Esophagus muscularis mucosa (tissue), 4 donors: Measurements from ENCODE around the gene FDPS.

Experiments
- EP300 ChIP-seq: sonication (generic); formaldehyde crosslinking; IDR thresholded peaks from one replicate; pipeline ENCODE4 v1.6.1; 2017; ENCODE audit warnings: antibody characterized with exemption
- POLR2A ChIP-seq: fragments of 450-650 bp; IDR thresholded peaks from one replicate; pipeline ENCODE4 v1.6.1; 2017; ENCODE audit warnings: antibody characterized with exemption, moderate library complexity, mild to moderate bottlenecking, low read depth
- POLR2AphosphoS5 ChIP-seq, 2 donors: sonication (generic); formaldehyde crosslinking; IDR thresholded peaks; one replicate each; pipeline ENCODE4 v1.6.1; 2017; ENCODE audit warnings: antibody characterized with exemption in 2 of 2
- TF ChIP-seq, protein P1 (sequence below), 3 experiments: fragments of 200-600 bp in 2 of 3; fragments of 450-650 bp in 1 of 3; sonication (generic) in 2 of 3; IDR thresholded peaks; one replicate each; pipeline ENCODE4 v1.5.1; 2017 to 2019; ENCODE audit warnings: antibody characterized with exemption in 3 of 3, mild to moderate bottlenecking in 2 of 3, moderate library complexity in 1 of 3

DNA sequence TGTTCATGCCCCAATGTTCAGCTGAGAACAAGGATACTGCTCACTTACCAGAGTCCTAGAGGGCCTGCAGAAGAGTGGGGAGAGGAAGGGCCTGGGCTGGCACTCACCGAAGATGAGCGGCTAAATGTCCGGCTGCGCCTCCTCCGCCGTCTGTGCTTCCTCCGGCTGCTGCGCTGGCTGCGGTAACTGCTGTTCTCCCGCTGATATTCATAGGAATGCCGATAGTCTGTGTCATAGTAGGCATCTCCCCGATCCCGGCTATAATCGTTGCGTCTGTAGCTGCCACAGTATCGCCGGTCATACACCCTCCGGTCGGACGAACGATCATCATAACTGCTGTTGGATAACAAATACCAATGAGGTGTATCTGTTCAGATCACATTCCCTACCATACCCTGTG is 39.3 kb upstream of the FDPS start:
- TF ChIP-seq, protein P1, sequence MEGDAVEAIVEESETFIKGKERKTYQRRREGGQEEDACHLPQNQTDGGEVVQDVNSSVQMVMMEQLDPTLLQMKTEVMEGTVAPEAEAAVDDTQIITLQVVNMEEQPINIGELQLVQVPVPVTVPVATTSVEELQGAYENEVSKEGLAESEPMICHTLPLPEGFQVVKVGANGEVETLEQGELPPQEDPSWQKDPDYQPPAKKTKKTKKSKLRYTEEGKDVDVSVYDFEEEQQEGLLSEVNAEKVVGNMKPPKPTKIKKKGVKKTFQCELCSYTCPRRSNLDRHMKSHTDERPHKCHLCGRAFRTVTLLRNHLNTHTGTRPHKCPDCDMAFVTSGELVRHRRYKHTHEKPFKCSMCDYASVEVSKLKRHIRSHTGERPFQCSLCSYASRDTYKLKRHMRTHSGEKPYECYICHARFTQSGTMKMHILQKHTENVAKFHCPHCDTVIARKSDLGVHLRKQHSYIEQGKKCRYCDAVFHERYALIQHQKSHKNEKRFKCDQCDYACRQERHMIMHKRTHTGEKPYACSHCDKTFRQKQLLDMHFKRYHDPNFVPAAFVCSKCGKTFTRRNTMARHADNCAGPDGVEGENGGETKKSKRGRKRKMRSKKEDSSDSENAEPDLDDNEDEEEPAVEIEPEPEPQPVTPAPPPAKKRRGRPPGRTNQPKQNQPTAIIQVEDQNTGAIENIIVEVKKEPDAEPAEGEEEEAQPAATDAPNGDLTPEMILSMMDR (IDR thresholded peaks at IDR 0.05) = no peak
- TF ChIP-seq POLR2A = no peak
- no peak for TF ChIP-seq EP300
- TF ChIP-seq POLR2AphosphoS5 (IDR thresholded peaks at IDR 0.05) = no peak
